GM21528 (cell line): ENCODE data around the gene GLYATL2.

Source experiments
- ATAC-seq: cut with Tn5 transposase; IDR thresholded peaks from one replicate; pipeline ENCODE4 v1.9.1; 2021; ENCODE audit warnings: mild to moderate bottlenecking, moderate library complexity; ENCODE audit not compliant: unreplicated experiment, low FRiP score

The GLYATL2 gene

DNA sequence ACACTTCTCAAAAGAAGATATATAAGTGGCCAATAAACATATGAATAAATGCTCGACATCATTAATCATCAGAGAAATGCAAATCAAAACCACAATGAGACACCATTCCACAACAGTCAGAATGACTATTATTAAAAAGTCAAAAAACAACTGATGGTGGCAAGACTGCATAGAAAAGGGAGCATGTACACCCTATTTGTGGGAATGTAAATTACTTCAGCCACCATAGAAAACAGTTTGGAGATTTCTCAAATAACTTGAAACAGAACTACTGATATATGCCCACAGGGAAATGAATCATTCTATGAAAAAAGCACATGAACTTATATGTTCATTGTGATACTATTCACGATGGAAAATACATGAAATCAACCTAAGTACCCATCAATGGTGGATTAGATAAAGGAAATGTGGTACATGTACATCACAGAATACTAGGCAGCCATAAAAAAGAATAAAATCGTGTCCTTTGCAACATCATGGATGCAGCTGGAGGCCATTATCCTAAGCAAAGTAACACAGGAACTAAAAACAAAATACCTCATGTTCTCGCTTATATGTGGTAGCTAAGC lies 42.4 kb downstream of the GLYATL2 start:
- no peak for ATAC-seq

GRCh38 chr11:58801302-58801701 lies 43.2 kb downstream of the GLYATL2 start:
- ATAC-seq, result no peak

GRCh38 chr11:58796333-58796732 lies 48.2 kb downstream of the GLYATL2 start:
- no peak for ATAC-seq

- peak; percentile 95 for ATAC-seq
Observed at GRCh38 chr11:58788355-58789023, 56.0 kb downstream of the GLYATL2 start.

- no peak for ATAC-seq
Observed at GRCh38 chr11:58787903-58788302, 56.6 kb downstream of the GLYATL2 start.

- no peak for ATAC-seq
Observed at GRCh38 chr11:58786693-58787092, 57.8 kb downstream of the GLYATL2 start.

- ATAC-seq, result no peak
Observed at GRCh38 chr11:58784995-58785394, 59.5 kb downstream of the GLYATL2 start.
